Muscle of leg (tissue), 11 donors: ENCODE data around the gene MVB12B. TPM values are rescaled to one million over a fixed set of nuclear protein-coding genes. Genes with fewer than 3 reads are reported as not detected.

ENCODE experiments used
- DNase-seq: peaks from one replicate; pipeline ENCODE4 v3.0.0; 2013
- H3K27ac ChIP-seq: one replicate; pipeline ENCODE4 v1.5.1; 2013; ENCODE audit warnings: mild to moderate bottlenecking, low read length, control low read depth
- H3K27me3 ChIP-seq: one replicate; pipeline ENCODE4 v1.6.1; 2013; ENCODE audit warnings: low read length; ENCODE audit not compliant: control insufficient read depth, insufficient read depth
- H3K36me3 ChIP-seq: one replicate; pipeline ENCODE4 v1.6.1; 2013; ENCODE audit warnings: low read length; ENCODE audit not compliant: control insufficient read depth, insufficient read depth
- H3K4me1 ChIP-seq: one replicate; pipeline ENCODE4 v1.6.1; 2013; ENCODE audit warnings: low read length; ENCODE audit not compliant: control insufficient read depth, insufficient read depth
- H3K4me3 ChIP-seq: one replicate; pipeline ENCODE4 v1.5.1; 2013; ENCODE audit warnings: low read length, control low read depth
- H3K9me3 ChIP-seq: replicated peaks from 2 replicates; pipeline ENCODE4 v1.6.1; 2013; ENCODE audit warnings: low read depth, low read length; ENCODE audit not compliant: control insufficient read depth
- WGBS: methylation state at CpG from one replicate; pipeline ENCODE4 v1.1.5; 2013; ENCODE audit warnings: missing lambda C conversion rate; ENCODE audit not compliant: insufficient coverage; 5-methylcytosine and 5-hydroxymethylcytosine counted together
- polyA plus RNA-seq, 8 donors: library from polyadenylated mRNA; unstranded; fragments of 120-200 nt; gene quantifications; one replicate each; pipeline versions ENCODE4 v1.2.1 to v1.2.3, GENCODE V29; 2013; ENCODE audit warnings: inconsistent platforms in 1 of 8, low replicate concordance in 1 of 8; ENCODE audit not compliant: insufficient read length in 8 of 8, insufficient read depth in 1 of 8
- total RNA-seq: library from RNA; stranded (reverse); fragments of 120-200 nt; gene quantifications from one replicate; pipeline ENCODE4 v1.2.4, GENCODE V29; 2013

MVB12B gene
- total and polyA plus RNA-seq, 9 donors = 11.3 to 16.7 (median 15.4) TPM

DNA sequence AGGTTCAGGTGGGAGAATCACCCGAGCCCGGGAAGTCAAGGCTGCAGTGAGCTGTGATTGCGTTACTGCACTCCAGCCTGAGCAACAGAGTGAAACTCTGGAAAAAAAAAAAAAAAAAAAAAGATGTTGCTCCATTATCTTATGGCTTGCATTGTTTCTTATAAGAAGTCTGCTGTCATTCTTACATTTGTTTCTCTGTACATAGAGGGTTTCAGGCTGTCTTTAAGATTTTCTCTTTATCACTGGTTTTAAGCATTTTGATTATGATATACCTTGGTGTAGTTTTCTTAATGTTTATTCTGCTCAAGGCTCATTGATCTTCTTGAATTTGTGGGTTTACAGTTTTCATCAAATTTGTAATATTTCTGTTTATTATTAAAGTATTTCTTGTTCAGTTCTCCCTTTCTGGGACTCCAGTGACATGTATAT lies 35.2 kb downstream of the MVB12B start:
- no peak for DNase-seq
- H3K4me1 ChIP-seq = peaks cover 3% of the 10 kb centered on the region
- 96% methylated on average over 3 of the region's 3 CpGs for WGBS
- H3K9me3 ChIP-seq = peaks cover 11% of the 10 kb centered on the region
- no peaks in the 10 kb centered on the region for H3K27me3 ChIP-seq
- no peak overlapping the region for H3K27ac ChIP-seq
- no peak overlapping the region for H3K4me3 ChIP-seq
- peaks cover 3% of the 10 kb centered on the region for H3K36me3 ChIP-seq

DNA sequence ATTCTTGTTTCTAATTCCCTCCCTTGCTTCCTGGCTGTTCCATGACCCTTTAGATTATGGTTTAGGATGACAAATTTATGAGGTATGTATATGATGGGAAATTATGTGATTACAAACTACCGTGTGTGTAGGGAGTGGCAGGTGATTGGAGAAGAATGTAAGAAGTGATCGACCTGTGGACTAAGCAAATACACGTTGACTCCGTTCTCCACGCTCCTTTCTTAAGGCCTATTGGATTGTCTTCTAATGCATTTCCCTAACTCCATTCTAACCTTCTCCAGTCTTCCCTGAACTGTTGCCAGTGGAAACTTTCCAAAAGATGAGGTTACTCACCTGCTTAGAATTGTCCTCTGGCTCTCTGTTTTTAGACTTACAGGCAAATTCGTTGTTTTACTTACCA lies 36.6 kb downstream of the MVB12B start:
- Histone ChIP-seq H3K4me3 (no peak overlapping the region), H3K27ac (no peak overlapping the region), H3K9me3 (peaks cover 11% of the 10 kb centered on the region), H3K36me3 (peaks cover 3% of the 10 kb centered on the region), H3K27me3 (no peaks in the 10 kb centered on the region), H3K4me1 (peaks cover 8% of the 10 kb centered on the region)
- DNase-seq = no peak
- 100% methylated on average over 3 of the region's 6 CpGs for WGBS

DNA sequence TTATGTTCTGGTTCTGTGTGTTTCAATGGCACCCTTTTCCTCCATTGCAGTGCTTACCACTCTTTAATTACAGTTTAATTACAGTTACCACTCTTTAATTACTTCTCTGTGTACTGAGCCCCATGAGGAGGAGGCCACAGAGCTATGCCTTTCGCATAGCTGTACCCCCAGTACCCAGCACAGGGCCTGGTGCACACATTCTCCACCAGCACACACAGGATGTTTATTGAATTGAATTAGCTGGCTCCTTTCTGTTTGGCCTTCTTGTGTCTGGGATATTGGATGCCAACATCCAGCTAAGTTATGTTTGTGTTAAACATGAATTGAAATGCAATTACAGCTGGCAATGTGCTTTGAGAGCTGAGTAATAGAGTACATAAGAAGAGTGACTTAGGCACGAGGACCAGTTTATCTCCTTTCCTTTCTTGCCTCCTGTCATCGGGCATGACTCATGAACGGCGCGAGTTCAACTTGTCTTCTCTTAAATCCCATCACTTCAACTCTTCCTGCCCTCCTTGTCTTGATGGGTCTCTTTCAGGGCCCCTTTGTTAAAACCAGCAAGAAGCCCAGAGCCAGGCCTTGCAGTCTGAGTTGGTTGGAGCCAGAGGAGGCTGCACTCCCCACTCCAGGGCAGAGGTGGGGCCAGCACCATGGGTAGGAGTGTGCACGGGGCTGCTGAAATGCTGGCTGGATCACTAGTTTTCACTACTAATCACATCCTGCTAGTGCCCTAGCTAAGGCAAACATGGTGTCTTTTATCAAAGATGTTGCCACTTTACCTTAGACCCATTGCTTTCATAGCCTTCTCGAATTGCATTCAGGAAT lies 37.4 kb downstream of the MVB12B start:
- Histone ChIP-seq H3K4me1 (peaks cover 8% of the 10 kb centered on the region), H3K4me3 (no peak overlapping the region), H3K27ac (no peak overlapping the region), H3K27me3 (no peaks in the 10 kb centered on the region), H3K36me3 (peaks cover 3% of the 10 kb centered on the region), H3K9me3 (peaks cover 11% of the 10 kb centered on the region)
- no peak for DNase-seq
- no CpG with 5 or more reads among the region's 8 CpGs for WGBS

DNA sequence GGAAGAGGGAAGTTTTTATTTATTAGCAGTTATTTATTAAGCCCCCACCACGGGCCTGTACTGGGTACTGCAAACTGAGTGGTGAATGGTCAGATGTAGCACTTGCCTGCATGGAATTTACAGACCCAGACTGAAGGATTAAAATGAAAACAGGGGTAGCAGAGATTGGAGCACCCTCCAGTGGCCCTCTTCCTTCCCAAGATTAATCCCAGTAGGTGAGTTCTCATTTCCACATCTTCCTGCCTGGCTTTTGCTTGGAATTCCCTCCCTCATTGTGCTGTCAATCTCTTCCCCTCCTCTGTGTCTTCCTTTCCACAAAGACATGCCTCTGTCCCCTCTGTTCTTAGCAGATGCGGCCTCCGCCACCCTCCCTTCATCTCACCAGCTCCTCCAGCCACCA lies 39.2 kb downstream of the MVB12B start:
- H3K9me3 ChIP-seq = peaks cover 9% of the 10 kb centered on the region
- no peak overlapping the region for H3K27ac ChIP-seq
- WGBS = 85% methylated on average over 2 of the region's 3 CpGs
- H3K4me3 ChIP-seq = no peak overlapping the region
- H3K27me3 ChIP-seq = no peaks in the 10 kb centered on the region
- DNase-seq = no peak
- H3K36me3 ChIP-seq = peaks cover 5% of the 10 kb centered on the region
- H3K4me1 ChIP-seq = peaks cover 8% of the 10 kb centered on the region

DNA sequence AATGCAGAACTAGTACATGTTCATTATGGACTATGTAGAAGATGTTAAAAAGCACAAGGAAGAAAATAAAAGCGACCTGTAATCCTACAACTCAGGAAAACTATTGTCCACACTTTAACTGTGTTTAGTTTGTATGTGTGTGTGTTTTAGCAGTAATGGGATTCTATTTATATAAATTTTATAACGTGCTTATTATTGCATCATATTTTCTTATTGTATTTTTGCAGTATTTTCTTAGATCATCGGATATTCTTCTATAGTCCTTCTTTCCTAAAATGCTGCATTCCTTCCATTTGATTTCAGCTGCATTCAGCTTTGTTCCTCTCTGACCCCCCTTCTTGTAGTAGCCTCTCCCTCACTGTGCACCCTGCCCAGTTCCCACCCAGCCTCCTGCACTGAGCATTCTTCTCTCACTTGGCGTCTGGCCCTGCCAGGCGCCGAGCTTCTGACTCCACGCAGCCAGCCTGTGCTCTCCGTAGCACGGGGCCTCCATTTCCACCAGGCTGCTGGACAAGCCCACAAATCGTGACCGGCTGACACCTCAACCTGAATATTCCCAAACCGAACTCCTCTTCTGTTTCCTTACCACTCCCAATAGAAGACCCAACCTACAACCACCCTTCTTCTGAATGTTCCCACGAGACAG lies 39.9 kb downstream of the MVB12B start:
- peaks cover 5% of the 10 kb centered on the region for H3K36me3 ChIP-seq
- DNase-seq = peak; percentile 35
- peaks cover 8% of the 10 kb centered on the region for H3K4me1 ChIP-seq
- 57% methylated on average over 10 of the region's 13 CpGs for WGBS
- no peaks in the 10 kb centered on the region for H3K27me3 ChIP-seq
- peaks cover 9% of the 10 kb centered on the region for H3K9me3 ChIP-seq
- no peak overlapping the region for H3K4me3 ChIP-seq
- no peak overlapping the region for H3K27ac ChIP-seq

DNA sequence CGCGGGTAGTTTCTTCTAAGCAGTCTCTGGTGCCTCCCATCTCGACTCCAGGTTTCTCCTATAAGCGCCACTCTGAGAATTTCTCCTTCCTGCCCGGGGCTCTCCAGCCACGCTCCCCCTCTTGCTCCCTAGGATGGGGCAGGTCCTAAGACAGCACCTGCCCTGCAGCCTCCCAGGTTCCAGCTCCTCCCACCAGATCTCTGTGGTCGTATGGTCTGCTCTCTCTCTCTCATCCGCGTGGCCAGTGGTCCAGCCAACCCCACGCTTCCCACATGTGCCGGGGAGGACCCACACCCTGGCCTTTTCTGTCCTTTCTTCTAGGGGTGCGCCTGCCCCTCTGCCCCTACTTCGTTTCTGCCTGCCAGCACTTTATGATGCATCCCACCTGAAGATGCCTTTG lies 40.5 kb downstream of the MVB12B start:
- Histone ChIP-seq H3K27ac (no peak overlapping the region), H3K27me3 (no peaks in the 10 kb centered on the region), H3K4me3 (no peak overlapping the region), H3K9me3 (peaks cover 5% of the 10 kb centered on the region), H3K4me1 (peaks cover 8% of the 10 kb centered on the region), H3K36me3 (peaks cover 5% of the 10 kb centered on the region)
- no peak for DNase-seq
- WGBS = 74% methylated on average over 13 of the region's 13 CpGs

DNA sequence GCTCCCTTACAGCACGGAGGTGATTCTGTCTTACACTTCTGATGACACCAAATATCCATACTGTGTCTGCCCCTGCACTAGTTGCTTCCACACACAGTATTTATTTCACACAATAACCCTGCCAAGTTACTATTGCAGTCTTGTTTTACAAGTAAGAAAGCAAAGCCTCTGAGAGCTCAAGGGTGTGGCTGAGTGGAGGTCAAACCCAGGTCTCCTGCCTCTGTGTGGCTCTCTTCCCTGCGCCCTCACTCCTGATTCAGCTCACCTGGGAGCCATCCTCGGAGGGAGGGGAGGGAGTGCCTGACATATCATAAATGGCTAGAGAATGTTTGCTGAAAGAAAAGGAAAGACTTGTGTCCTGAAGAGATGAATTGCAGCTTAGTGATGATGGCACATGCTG lies 41.0 kb downstream of the MVB12B start:
- H3K4me3 ChIP-seq = no peak overlapping the region
- no peaks in the 10 kb centered on the region for H3K27me3 ChIP-seq
- no peak overlapping the region for H3K27ac ChIP-seq
- H3K36me3 ChIP-seq = peaks cover 5% of the 10 kb centered on the region
- H3K9me3 ChIP-seq = peaks cover 2% of the 10 kb centered on the region
- peak; percentile 71 for DNase-seq
- 27% methylated on average over 2 of the region's 3 CpGs for WGBS
- H3K4me1 ChIP-seq = peaks cover 8% of the 10 kb centered on the region

DNA sequence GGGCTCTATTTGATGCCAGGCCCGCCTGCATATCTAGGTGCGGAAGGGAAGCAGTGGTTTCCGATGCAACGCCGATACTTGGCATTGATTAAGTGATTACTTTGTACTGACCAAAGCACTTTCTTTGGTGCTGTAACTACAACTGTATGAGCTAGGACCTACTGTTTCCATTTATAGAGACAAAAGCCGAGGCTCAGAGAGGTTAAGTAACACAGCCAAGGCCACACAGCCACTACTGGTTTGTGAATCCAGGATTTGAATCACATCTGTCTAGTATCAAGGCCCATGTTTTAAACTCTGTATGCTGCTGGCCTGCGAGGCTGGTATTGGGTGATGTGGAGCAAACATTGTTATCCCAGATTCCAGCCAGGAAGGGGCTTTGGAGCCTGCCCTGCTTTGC lies 41.4 kb downstream of the MVB12B start:
- Histone ChIP-seq H3K9me3 (peaks cover 2% of the 10 kb centered on the region), H3K27me3 (no peaks in the 10 kb centered on the region), H3K27ac (no peak overlapping the region), H3K4me3 (no peak overlapping the region), H3K4me1 (peaks cover 12% of the 10 kb centered on the region), H3K36me3 (peaks cover 5% of the 10 kb centered on the region)
- 79% methylated on average over 4 of the region's 7 CpGs for WGBS
- DNase-seq = no peak

DNA sequence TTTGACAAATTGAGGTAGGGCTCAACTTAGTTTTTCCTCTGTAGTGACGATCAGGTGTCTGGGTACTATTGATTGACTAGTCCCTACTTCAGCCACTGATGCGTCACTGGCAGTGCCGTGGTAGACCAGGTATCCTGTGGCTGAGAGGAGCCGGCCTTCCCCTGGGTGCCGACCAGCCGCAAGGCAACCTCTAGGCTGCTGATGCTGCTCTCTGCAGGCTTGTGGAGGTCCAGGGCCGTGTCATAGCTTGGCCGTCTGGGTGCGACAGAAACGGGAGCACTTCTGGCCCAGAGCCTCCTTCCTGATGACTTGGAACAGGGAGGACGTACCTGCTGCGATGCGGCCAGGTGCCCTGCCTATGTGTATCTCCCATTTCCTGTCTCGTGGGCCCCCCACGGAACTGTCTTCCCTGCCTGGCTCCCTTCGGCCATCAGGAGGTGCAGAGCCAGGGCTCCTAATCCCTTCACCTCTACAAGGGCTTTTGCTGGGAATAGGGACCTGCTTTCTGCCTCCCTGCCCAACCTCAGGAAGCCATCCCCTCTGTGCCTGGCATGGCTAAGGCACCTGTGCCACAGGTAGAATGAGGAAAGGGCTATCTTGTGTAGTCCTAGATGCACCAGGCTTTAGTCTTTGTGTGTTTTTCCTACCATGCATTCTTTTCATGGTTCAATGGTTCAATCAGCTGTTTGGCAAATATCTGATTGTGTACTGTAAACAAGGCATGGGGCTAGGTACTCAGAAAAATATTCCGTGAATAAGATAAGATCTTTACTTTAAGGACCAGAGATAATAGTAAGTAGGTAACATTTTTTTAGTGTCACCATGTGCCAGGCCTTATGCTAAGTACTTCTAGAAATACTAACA lies 44.6 kb downstream of the MVB12B start:
- 97% methylated on average over 15 of the region's 17 CpGs for WGBS
- Histone ChIP-seq H3K4me3 (no peak overlapping the region), H3K9me3 (no peaks in the 10 kb centered on the region), H3K27me3 (no peaks in the 10 kb centered on the region), H3K36me3 (peaks cover 2% of the 10 kb centered on the region), H3K4me1 (peaks cover 24% of the 10 kb centered on the region), H3K27ac (no peak overlapping the region)
- DNase-seq = no peak

DNA sequence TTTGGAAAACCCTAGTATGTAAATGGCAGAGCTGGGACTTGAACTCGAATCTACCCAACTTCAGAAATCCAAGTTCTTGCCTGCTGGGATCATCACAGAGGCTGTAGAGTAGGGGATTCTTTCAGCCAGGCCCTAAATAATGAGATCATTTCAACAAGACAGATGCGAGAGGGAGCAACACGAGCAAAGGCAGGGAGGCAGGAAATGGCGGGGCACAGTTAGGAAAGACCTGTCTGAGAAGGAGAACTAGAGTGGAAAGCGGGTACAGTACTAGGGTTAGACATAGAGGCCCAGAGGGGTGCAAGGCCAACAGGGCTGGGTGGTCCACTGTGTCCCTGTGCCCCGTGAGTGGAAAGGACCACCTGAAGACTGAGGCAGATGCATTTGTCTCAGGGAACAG lies 46.1 kb downstream of the MVB12B start:
- Histone ChIP-seq H3K27ac (no peak overlapping the region), H3K4me3 (no peak overlapping the region), H3K4me1 (peaks cover 29% of the 10 kb centered on the region), H3K9me3 (no peaks in the 10 kb centered on the region), H3K36me3 (peaks cover 2% of the 10 kb centered on the region), H3K27me3 (no peaks in the 10 kb centered on the region)
- 74% methylated on average over 5 of the region's 6 CpGs for WGBS
- no peak for DNase-seq
